Measurements from ENCODE around the gene RXRB. TPM values are rescaled to one million over a fixed set of nuclear protein-coding genes. Genes with fewer than 3 reads are reported as not detected.

The RXRB gene
- polyA plus RNA-seq, 1 donor from 2014 or later, result 9.7 TPM

DNA sequence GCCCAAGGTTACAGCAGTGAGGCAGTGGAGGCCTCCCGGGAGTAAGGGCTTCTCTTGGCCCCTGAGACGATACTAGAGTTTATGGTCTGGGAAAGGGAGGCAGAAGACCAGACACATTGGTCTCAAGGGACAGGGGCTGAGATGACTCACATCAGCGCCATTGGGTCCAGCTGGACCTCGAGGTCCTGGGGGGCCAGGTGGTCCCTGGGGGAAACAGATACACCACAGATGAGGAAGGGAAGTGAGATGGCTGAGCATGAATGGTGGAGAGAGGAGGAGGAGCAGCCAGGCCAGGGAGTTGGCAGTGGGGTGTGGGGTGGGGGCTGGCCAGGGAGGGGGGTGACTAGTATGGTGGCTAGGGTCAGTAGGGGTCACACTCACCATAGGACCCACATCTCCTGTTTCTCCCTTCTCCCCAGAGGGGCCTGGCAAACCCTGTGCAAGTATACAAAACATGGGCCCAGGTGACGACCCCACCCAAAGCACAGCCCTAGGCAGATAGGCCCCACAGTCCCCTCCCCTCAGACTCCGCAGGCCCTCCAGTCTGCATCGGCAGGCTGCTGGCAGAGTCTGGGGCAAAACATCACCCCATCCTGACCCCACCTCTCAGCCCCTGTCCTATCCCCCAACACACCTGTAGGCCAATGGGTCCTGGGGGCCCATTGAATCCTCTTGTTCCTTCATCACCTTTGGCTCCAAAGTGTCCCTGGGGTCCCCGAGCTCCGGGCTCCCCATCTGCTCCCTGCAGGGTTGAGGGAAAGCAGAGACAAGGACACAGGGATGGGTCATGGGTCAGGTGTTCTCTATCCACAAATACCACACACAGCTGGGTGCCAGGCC, 30.1 kb downstream of the RXRB start:
- Mint-ChIP-seq H3K4me3 (peak overlapping the region in 2 of 4 donors; percentile 41 to 42), H3K27ac (no peak overlapping the region), H3K9me3 (no peaks in the 10 kb centered on the region), H3K36me3 (no peaks in the 10 kb centered on the region), H3K27me3 (peaks cover 23% of the 10 kb centered on the region), H3K4me1 (peaks cover 0 to 7% (median 7%) of the 10 kb centered on the region in 3 donors)

- Mint-ChIP-seq H3K27me3 (peaks cover 21% of the 10 kb centered on the region), H3K4me1 (peaks cover 0 to 7% (median 7%) of the 10 kb centered on the region in 3 donors), H3K9me3 (no peaks in the 10 kb centered on the region), H3K36me3 (no peaks in the 10 kb centered on the region), H3K4me3 (no peak overlapping the region), H3K27ac (no peak overlapping the region)
These were observed 30.9 kb downstream of the RXRB start for GRCh38 chr6:33169291-33170175.

GRCh38 chr6:33168639-33169038, 31.8 kb downstream of the RXRB start:
- Mint-ChIP-seq H3K9me3 (no peaks in the 10 kb centered on the region), H3K4me1 (peaks cover 0 to 10% (median 7%) of the 10 kb centered on the region in 3 donors), H3K27ac (no peak overlapping the region), H3K4me3 (no peak overlapping the region), H3K27me3 (peaks cover 19% of the 10 kb centered on the region), H3K36me3 (no peaks in the 10 kb centered on the region)

GRCh38 chr6:33168284-33168601, 32.2 kb downstream of the RXRB start:
- no peak overlapping the region for H3K27ac Mint-ChIP-seq
- no peaks in the 10 kb centered on the region for H3K9me3 Mint-ChIP-seq
- no peaks in the 10 kb centered on the region for H3K36me3 Mint-ChIP-seq
- H3K4me3 Mint-ChIP-seq, result no peak overlapping the region
- H3K4me1 Mint-ChIP-seq, result peaks cover 0 to 10% (median 7%) of the 10 kb centered on the region in 3 donors
- peaks cover 18% of the 10 kb centered on the region for H3K27me3 Mint-ChIP-seq

GRCh38 chr6:33167374-33168283, 32.8 kb downstream of the RXRB start:
- Mint-ChIP-seq H3K36me3 (no peaks in the 10 kb centered on the region), H3K4me3 (no peak overlapping the region), H3K9me3 (no peaks in the 10 kb centered on the region), H3K4me1 (peaks cover 0 to 8% (median 6%) of the 10 kb centered on the region in 3 donors), H3K27ac (no peak overlapping the region), H3K27me3 (peaks cover 12% of the 10 kb centered on the region)

- Mint-ChIP-seq H3K27me3 (peaks cover 10% of the 10 kb centered on the region), H3K27ac (no peak overlapping the region), H3K36me3 (no peaks in the 10 kb centered on the region), H3K4me3 (no peak overlapping the region), H3K4me1 (peaks cover 0 to 7% (median 5%) of the 10 kb centered on the region in 3 donors), H3K9me3 (no peaks in the 10 kb centered on the region)
These were observed 33.7 kb downstream of the RXRB start for GRCh38 chr6:33166811-33167210.

DNA sequence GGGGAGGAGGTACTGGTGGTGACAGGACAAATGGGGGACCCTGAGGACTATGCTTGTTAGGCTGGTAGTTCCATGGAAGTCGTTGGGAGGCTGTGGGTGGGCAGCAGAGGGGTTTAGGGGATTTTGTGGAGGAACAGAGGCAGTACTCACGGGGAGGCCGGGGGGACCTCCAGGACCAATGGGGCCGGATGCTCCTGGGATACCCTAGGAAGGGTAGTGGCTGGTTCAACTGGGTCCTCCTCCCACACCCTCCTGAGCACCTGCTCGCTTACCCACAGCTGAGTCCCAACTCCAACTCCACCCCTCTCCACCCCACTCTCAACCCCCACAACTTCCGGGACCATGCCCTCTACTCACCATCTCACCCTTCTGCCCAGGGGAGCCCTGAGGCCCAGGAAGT, 34.1 kb downstream of the RXRB start:
- Mint-ChIP-seq H3K4me3 (no peak overlapping the region), H3K4me1 (peaks cover 1 to 10% (median 8%) of the 10 kb centered on the region in 3 donors), H3K36me3 (no peaks in the 10 kb centered on the region), H3K27ac (no peak overlapping the region), H3K27me3 (peaks cover 10% of the 10 kb centered on the region), H3K9me3 (no peaks in the 10 kb centered on the region)

- peaks cover 10% of the 10 kb centered on the region for H3K27me3 Mint-ChIP-seq
- H3K9me3 Mint-ChIP-seq, result no peaks in the 10 kb centered on the region
- peaks cover 6 to 13% (median 10%) of the 10 kb centered on the region in 3 donors for H3K4me1 Mint-ChIP-seq
- H3K36me3 Mint-ChIP-seq, result no peaks in the 10 kb centered on the region
- H3K4me3 Mint-ChIP-seq, result no peak overlapping the region
- no peak overlapping the region for H3K27ac Mint-ChIP-seq
These were observed 34.7 kb downstream of the RXRB start for GRCh38 chr6:33165581-33166258.

DNA sequence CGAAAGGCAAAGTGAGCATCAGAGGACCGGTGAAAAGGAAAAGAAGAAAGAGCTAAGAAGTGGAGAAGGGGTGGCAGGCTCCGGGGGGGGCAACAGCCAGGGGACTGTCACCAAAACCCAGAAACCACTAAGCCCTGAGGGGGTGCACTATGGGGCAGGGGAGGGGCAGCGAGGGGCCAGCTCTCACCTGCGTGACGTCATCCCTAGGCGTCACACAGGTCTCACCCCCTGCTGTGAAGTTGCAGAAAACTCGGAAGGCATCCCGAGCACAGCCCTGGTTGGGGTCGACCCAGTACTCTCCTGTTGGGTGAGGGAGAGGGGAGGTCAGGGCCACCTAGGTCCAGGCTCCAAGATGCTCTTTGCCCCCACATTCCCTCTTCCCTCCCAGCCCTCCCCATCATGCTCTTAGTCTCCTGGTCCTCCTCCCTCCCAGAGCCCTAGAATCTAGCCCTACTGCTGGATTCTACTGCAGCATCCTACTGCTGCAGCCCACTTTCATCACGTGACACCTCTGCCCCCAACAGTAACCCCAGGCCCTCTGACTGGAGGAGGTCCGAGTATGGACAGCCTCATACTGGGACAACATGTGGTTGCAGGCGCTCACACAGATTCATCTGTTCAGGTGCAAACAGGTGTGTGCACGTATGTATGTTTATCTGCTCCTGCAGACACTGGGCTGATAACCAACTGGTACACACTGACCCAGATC, 35.6 kb downstream of the RXRB start:
- Mint-ChIP-seq H3K9me3 (no peaks in the 10 kb centered on the region), H3K4me1 (peaks cover 6 to 9% (median 8%) of the 10 kb centered on the region in 3 donors), H3K4me3 (no peak overlapping the region), H3K27ac (no peak overlapping the region), H3K27me3 (peaks cover 10% of the 10 kb centered on the region), H3K36me3 (no peaks in the 10 kb centered on the region)

DNA sequence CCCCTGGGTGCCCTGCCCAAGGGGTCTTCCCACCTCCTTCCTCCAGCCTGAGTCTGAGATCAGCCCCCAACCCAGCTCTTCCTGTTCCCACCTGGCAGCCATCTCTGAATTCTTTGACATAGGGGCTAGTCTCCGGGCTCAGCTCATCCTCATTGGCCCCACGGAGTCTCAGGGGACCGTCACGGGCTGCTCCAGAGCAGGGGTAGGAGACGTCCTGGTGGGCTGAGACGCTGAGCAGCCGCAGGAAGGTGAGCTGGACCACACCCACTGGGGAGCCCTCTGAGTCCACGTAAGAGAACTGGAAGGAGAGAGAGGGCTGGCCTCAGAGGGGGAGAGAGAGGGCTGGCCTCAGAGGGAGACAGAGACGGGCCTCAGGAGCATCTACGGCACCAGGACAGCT, 36.3 kb downstream of the RXRB start:
- H3K4me3 Mint-ChIP-seq, result no peak overlapping the region
- H3K4me1 Mint-ChIP-seq, result peaks cover 6 to 7% (median 6%) of the 10 kb centered on the region in 3 donors
- peak overlapping the region in 1 of 3 donors; percentile 45 for H3K27ac Mint-ChIP-seq
- H3K9me3 Mint-ChIP-seq, result no peaks in the 10 kb centered on the region
- H3K36me3 Mint-ChIP-seq, result no peaks in the 10 kb centered on the region
- peaks cover 10% of the 10 kb centered on the region for H3K27me3 Mint-ChIP-seq

DNA sequence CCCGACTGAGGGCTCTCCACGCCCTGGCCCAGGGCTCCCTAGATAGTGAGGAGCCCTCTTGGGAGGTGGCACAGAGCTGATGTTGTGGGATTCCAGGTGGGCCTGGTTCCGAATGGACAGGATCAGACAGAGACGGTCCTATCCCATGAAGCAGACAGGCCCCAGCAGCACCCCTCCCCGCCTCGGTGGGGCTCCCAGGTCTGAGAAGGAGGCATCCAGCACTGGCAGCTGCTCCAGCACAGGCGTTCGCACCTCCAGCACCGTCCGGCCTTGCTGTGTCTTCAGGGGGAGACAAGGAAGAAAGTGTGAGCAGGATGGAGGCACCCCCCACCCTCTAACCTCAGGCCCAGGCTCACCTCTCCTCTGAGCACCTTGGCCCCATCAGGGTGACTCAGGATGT, 36.9 kb downstream of the RXRB start:
- no peaks in the 10 kb centered on the region for H3K9me3 Mint-ChIP-seq
- no peak overlapping the region for H3K27ac Mint-ChIP-seq
- H3K4me3 Mint-ChIP-seq, result no peak overlapping the region
- H3K4me1 Mint-ChIP-seq, result peaks cover 6 to 7% (median 6%) of the 10 kb centered on the region in 3 donors
- H3K27me3 Mint-ChIP-seq, result peaks cover 10% of the 10 kb centered on the region
- no peaks in the 10 kb centered on the region for H3K36me3 Mint-ChIP-seq

DNA sequence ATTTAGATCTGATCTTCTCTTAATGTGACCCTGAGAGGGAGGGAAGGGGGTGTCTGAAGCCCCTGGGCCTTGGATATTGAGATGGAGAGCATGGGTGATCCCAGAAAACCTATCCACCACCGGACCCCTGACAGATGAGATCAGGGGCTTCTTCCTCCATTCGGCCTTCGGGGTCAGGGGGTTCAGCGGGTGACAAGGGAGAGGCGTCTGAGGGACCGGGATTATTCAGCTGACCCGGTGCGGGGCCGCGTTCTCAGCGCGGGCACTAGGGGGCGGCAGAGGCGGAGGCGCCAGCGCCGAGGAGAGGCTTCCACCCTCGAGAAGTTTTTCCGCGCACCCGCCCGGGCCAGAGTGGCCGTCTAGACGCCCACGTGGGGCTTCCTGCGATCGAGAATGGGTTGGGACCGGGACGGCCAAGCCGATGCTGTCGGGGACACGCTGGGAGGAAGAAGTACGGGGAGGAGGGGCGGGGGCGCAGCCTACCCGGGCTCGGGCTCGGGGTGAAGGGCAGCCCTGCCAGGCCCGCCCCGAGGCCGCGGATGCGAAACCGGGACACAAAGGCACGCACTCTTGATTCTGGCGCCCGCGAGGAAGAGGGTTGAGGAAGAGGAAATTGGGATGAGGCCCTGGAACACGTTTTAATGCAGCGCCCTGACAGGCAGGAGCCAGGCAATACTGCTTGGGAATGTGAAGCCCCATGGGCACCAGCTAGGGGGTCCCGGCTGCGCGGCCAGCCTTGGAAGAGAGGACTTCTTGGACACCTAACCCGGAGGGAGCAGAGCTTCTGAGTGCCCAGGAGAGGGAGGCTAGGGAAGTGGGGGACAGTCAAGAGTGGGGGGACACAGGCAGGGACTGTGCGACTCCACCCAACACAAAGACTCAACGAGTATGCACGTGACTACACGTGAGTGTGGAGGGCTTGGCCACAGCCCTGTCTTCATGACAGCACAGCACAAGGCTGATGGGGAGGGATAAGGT, 38.8 kb downstream of the RXRB start:
- H3K27ac Mint-ChIP-seq, result peak overlapping the region in 2 of 3 donors; percentile 10 to 92
- H3K4me1 Mint-ChIP-seq, result peaks cover 6 to 7% (median 6%) of the 10 kb centered on the region in 3 donors
- H3K27me3 Mint-ChIP-seq, result peaks cover 7% of the 10 kb centered on the region
- H3K9me3 Mint-ChIP-seq, result no peaks in the 10 kb centered on the region
- H3K36me3 Mint-ChIP-seq, result no peaks in the 10 kb centered on the region
- peak overlapping the region; percentile 78 to 97 (median 86) for H3K4me3 Mint-ChIP-seq

Data from IgD-negative memory B cell (primary cell).